ENCODE results near the gene RBM34.
"Not testable (repeated sequence)": the region's sequence is repeated elsewhere in the genome, so short reads cannot be mapped to it uniquely, and the experiment has no call there.

The RBM34 gene

GRCh38 chr1:235091319-235092044 lies 69.6 kb downstream of the RBM34 start:
- DNase-seq, result not testable (repeated sequence)

- DNase-seq, result no peak
Observed at GRCh38 chr1:235090406-235091069, 70.5 kb downstream of the RBM34 start.

- DNase-seq, result no peak
Observed at GRCh38 chr1:235088907-235089306, 72.1 kb downstream of the RBM34 start.

- no peak for DNase-seq
Observed at GRCh38 chr1:235088430-235088829, 72.6 kb downstream of the RBM34 start.

GRCh38 chr1:235087906-235088305 lies 73.1 kb downstream of the RBM34 start:
- no peak for DNase-seq

GRCh38 chr1:235085411-235086117 lies 75.5 kb downstream of the RBM34 start:
- not testable (repeated sequence) for DNase-seq
